ENCODE data around the gene YWHAG. TPM values are rescaled to one million over a fixed set of nuclear protein-coding genes. Genes with fewer than 3 reads are reported as not detected.

YWHAG gene
- total RNA-seq, 4 donors from 2014 or later, result 52.8 to 97.7 (median 66.3) TPM

GRCh38 chr7:76333511-76334101, 25.2 kb downstream of the YWHAG start:
- Histone ChIP-seq H3K4me3 (no peak overlapping the region), H3K36me3 (peaks cover 9 to 62% (median 10%) of the 10 kb centered on the region in 3 donors), H3K27ac (peak overlapping the region in 3 of 4 donors; percentile 2 to 36 (median 36)), H3K27me3 (no peaks in the 10 kb centered on the region), H3K9me3 (no peaks in the 10 kb centered on the region), H3K4me1 (peaks cover 0 to 62% (median 3%) of the 10 kb centered on the region in 3 donors)
- no peak for DNase-seq
- TF ChIP-seq CTCF (IDR thresholded peaks at IDR 0.05) (no peak), POLR2A (IDR thresholded peaks at IDR 0.05) (no peak)
- WGBS, 2 donors, result 62 to 68% methylated on average over 14 of the region's 14 CpGs
- intact Hi-C loops (cut with DNase I), result no loop called here

- Histone ChIP-seq H3K4me3 (no peak overlapping the region), H3K4me1 (peaks cover 0 to 66% (median 0%) of the 10 kb centered on the region in 3 donors), H3K27me3 (no peaks in the 10 kb centered on the region), H3K27ac (no peak overlapping the region), H3K9me3 (no peaks in the 10 kb centered on the region), H3K36me3 (peaks cover 9 to 67% (median 10%) of the 10 kb centered on the region in 3 donors)
- no peak for DNase-seq
- 51 to 69% methylated on average over 9 of the region's 9 CpGs for WGBS, 2 donors
- TF ChIP-seq POLR2A (IDR thresholded peaks at IDR 0.05), result no peak
- no peak for TF ChIP-seq CTCF (IDR thresholded peaks at IDR 0.05)
- intact Hi-C loops (cut with DNase I), result no loop called here
Measured at GRCh38 chr7:76332078-76332477, 26.7 kb downstream of the YWHAG start.

- intact Hi-C loops (cut with DNase I), result no loop called here
- TF ChIP-seq CTCF (IDR thresholded peaks at IDR 0.05) (no peak), POLR2A (IDR thresholded peaks at IDR 0.05) (no peak)
- Histone ChIP-seq H3K9me3 (no peaks in the 10 kb centered on the region), H3K27ac (no peak overlapping the region), H3K27me3 (no peaks in the 10 kb centered on the region), H3K4me1 (peaks cover 0 to 67% (median 0%) of the 10 kb centered on the region in 3 donors), H3K4me3 (no peak overlapping the region), H3K36me3 (peaks cover 9 to 75% (median 15%) of the 10 kb centered on the region in 3 donors)
- DNase-seq, result no peak
- WGBS, 2 donors, result 72 to 86% methylated on average over 5 of the region's 5 CpGs
Measured at GRCh38 chr7:76330673-76331072, 28.1 kb downstream of the YWHAG start.

- Histone ChIP-seq H3K4me3 (no peak overlapping the region), H3K27me3 (no peaks in the 10 kb centered on the region), H3K4me1 (peaks cover 0 to 66% (median 0%) of the 10 kb centered on the region in 3 donors), H3K27ac (no peak overlapping the region), H3K36me3 (peaks cover 10 to 75% (median 19%) of the 10 kb centered on the region in 3 donors), H3K9me3 (no peaks in the 10 kb centered on the region)
- no peak for TF ChIP-seq POLR2A (IDR thresholded peaks at IDR 0.05)
- TF ChIP-seq CTCF (IDR thresholded peaks at IDR 0.05), result no peak
- WGBS, 2 donors, result 51 to 70% methylated on average over 4 of the region's 4 CpGs
- intact Hi-C loops (cut with DNase I), result no loop called here
- no peak for DNase-seq
Measured at GRCh38 chr7:76330261-76330660, 28.5 kb downstream of the YWHAG start.

GRCh38 chr7:76329479-76329878, 29.3 kb downstream of the YWHAG start:
- intact Hi-C loops (cut with DNase I), result no loop called here
- Histone ChIP-seq H3K27ac (no peak overlapping the region), H3K27me3 (no peaks in the 10 kb centered on the region), H3K9me3 (no peaks in the 10 kb centered on the region), H3K4me1 (peaks cover 0 to 63% (median 0%) of the 10 kb centered on the region in 3 donors), H3K4me3 (no peak overlapping the region), H3K36me3 (peaks cover 13 to 79% (median 20%) of the 10 kb centered on the region in 3 donors)
- WGBS, 2 donors, result 87 to 89% methylated on average over 12 to 19 of the region's 29 CpGs
- DNase-seq, result no peak
- no peak for TF ChIP-seq POLR2A (IDR thresholded peaks at IDR 0.05)
- no peak for TF ChIP-seq CTCF (IDR thresholded peaks at IDR 0.05)

Measured in esophagus squamous epithelium (tissue), 5 donors.